ENCODE measurements around the gene RUBCNL. TPM values are rescaled to one million over a fixed set of nuclear protein-coding genes. Genes with fewer than 3 reads are reported as not detected.

The RUBCNL gene
- total and polyA plus RNA-seq, 9 donors = 0.57 to 4.5 (median 1.5) TPM

DNA sequence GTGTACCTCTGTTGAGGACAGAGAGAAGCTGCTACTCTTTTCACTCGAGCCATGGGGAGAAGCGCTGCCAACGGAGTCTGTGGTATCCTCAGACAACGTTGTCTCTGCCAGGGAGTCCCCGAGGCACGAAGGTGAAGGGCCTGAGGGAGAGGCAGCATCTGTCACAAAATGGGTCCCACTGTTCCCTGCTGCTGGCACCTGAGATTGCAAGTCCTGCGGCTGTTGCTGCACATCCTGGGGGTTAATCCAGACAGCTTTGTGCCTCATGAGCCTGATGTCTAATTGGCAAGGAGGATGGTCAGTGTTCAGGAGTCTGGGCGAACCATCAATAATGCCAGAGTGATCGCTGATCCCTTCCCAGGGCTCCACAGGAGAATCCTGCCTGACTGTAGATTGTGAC, 15.0 kb downstream of the RUBCNL start:
- no peaks in the 10 kb centered on the region for H3K9me3 ChIP-seq
- intact Hi-C loops (cut with DNase I) = no loop called here
- no peak for TF ChIP-seq EP300 (IDR thresholded peaks at IDR 0.05)
- TF ChIP-seq, protein P1, sequence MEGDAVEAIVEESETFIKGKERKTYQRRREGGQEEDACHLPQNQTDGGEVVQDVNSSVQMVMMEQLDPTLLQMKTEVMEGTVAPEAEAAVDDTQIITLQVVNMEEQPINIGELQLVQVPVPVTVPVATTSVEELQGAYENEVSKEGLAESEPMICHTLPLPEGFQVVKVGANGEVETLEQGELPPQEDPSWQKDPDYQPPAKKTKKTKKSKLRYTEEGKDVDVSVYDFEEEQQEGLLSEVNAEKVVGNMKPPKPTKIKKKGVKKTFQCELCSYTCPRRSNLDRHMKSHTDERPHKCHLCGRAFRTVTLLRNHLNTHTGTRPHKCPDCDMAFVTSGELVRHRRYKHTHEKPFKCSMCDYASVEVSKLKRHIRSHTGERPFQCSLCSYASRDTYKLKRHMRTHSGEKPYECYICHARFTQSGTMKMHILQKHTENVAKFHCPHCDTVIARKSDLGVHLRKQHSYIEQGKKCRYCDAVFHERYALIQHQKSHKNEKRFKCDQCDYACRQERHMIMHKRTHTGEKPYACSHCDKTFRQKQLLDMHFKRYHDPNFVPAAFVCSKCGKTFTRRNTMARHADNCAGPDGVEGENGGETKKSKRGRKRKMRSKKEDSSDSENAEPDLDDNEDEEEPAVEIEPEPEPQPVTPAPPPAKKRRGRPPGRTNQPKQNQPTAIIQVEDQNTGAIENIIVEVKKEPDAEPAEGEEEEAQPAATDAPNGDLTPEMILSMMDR (IDR thresholded peaks at IDR 0.05) = no peak
- no peak for TF ChIP-seq POLR2A (IDR thresholded peaks at IDR 0.05)
- peaks cover 5% of the 10 kb centered on the region for H3K4me1 ChIP-seq (ENCODE audit: insufficient read depth)
- WGBS, 3 donors = 88 to 96% (median 95%) methylated on average over 8 to 9 of the region's 9 CpGs
- H3K27me3 ChIP-seq = no peaks in the 10 kb centered on the region
- no peak overlapping the region for H3K4me3 ChIP-seq
- no peaks in the 10 kb centered on the region for H3K36me3 ChIP-seq
- H3K27ac ChIP-seq = no peak overlapping the region
- DNase-seq = no peak

DNA sequence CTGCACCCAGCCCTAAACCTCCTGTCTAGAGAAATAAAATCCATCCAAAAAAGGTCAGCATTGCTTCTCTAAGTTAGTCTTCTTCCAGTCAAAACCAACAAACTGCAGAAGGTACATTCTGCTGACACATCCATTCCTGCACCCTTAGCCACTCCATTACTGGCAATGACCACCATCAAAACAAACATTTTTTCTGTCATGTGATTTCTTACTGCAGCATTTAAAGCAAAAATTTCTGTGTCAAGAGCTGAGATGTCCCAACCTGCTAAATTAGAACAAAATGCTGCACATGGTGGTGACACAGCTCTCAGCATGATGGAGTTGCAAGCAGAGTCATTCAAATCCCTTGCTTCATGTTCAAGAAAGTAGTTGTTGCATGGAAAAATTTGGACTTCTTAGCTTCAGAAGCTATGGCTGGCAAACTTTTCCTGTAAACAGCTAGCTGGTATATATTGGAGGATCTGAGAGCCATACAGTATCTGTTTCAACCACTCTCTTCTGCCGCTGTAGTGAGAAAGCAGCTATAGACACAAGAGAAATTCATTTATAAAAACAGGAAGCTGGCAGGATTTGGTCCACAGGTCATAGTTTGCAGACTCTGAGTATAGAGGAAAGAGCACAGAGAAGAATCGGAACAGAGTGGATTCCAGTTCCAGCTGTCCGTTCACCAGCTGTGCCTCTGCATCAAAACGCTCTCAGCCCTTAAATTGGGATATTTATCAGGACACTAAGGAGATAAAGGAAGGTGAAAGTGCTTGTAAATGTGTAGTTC, 17.4 kb downstream of the RUBCNL start:
- intact Hi-C loops (cut with DNase I) = no loop called here
- H3K36me3 ChIP-seq = no peaks in the 10 kb centered on the region
- DNase-seq = no peak
- H3K27ac ChIP-seq = no peak overlapping the region
- peaks cover 5% of the 10 kb centered on the region for H3K4me1 ChIP-seq (ENCODE audit: insufficient read depth)
- TF ChIP-seq, protein P1 (IDR thresholded peaks at IDR 0.05) = no peak
- TF ChIP-seq POLR2A (IDR thresholded peaks at IDR 0.05) (no peak), EP300 (IDR thresholded peaks at IDR 0.05) (no peak)
- no peak overlapping the region for H3K4me3 ChIP-seq
- no peaks in the 10 kb centered on the region for H3K9me3 ChIP-seq
- H3K27me3 ChIP-seq = no peaks in the 10 kb centered on the region
- 6 to 12% (median 7%) methylated on average over 4 of the region's 4 CpGs for WGBS, 3 donors

DNA sequence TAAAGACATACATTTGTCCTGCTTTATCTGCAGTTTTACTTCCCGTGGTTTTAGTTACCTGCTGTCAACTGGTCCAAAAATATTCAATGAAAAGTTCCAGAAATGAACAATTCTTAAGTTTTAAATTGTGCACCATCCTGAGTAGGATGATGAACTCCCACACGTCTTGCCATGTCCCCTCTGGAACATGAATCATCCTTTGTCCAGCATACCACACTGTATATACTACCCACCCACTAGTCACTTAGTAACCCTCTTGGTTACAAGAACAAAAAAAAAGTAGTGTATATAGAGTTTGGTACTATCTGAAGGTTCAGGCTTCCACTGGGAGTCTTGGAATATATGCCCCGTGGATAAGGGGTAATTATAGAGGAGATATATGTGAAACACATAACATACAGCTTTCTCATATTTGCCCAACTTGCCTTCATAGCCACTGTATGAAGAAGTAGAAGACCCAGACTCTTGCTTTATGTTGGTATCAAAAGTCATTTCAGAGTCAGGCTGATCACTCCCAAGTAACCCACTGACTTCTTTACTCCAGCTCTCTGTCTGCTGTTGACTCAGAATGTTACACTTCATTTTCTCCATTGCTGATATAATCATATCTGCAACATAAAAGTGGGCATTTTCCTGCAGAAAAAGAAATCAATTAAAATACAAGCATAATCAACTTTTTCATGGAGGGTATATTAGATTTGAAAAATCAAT, 19.3 kb downstream of the RUBCNL start:
- no peaks in the 10 kb centered on the region for H3K27me3 ChIP-seq
- 75 to 80% (median 78%) methylated on average over 3 of the region's 3 CpGs for WGBS, 3 donors
- peaks cover 5% of the 10 kb centered on the region for H3K4me1 ChIP-seq (ENCODE audit: insufficient read depth)
- intact Hi-C loops (cut with DNase I) = no loop called here
- DNase-seq = no peak
- H3K4me3 ChIP-seq = no peak overlapping the region
- H3K36me3 ChIP-seq = no peaks in the 10 kb centered on the region
- no peak overlapping the region for H3K27ac ChIP-seq
- H3K9me3 ChIP-seq = no peaks in the 10 kb centered on the region
- TF ChIP-seq EP300 (IDR thresholded peaks at IDR 0.05) (no peak), POLR2A (IDR thresholded peaks at IDR 0.05) (no peak)
- TF ChIP-seq, protein P1 (IDR thresholded peaks at IDR 0.05) = no peak

DNA sequence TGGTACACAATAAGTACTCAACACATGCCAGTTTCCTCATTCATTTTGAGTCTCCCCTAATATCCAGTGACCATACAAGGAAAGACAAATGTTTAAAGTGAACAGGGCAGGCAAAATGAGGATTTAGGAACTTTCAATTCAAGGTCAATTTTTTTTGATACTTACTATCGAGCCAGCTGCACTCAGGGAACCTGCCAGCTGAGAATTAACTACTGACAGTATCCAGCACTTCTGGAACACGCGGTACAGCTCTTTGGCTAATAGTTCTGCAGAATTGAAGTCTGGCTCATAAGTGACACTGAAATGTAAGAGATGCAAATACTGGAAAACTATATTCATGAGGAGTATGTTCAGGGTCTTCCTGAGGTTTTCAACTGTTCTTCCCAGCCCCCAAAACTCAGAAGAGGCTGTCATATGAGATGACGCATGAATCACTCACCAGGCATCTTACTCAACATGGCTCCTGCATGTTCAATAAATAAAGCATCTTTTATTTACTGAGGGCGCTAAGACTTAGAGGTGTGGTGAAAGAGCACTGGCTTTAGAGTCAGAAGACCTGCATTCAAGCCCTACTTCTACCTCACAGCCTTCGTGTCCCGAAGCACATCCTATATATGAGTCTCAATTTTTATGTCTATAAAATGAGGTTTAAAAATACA, 25.6 kb downstream of the RUBCNL start:
- intact Hi-C loops (cut with DNase I) = no loop called here
- TF ChIP-seq, protein P1 (IDR thresholded peaks at IDR 0.05) = no peak
- TF ChIP-seq EP300 (IDR thresholded peaks at IDR 0.05) (no peak), POLR2A (IDR thresholded peaks at IDR 0.05) (no peak)

More for the DNA sequence above, 25.6 kb downstream of the RUBCNL start:
- Histone ChIP-seq H3K4me1 (ENCODE audit: insufficient read depth) (no peaks in the 10 kb centered on the region), H3K4me3 (no peak overlapping the region), H3K9me3 (no peaks in the 10 kb centered on the region), H3K27ac (no peak overlapping the region), H3K27me3 (no peaks in the 10 kb centered on the region), H3K36me3 (no peaks in the 10 kb centered on the region)
- DNase-seq = no peak
- WGBS, 3 donors = 49 to 61% (median 54%) methylated on average over 7 of the region's 7 CpGs

Data from ovary (tissue), 9 donors.